Measurements from ENCODE around the gene JADE2.
"Not testable (repeated sequence)": the region's sequence is repeated elsewhere in the genome, so short reads cannot be mapped to it uniquely, and the experiment has no call there.

The JADE2 gene

GRCh38 chr5:134508521-134509195 lies 16.8 kb upstream of the JADE2 start:
- Histone ChIP-seq H3K27ac (ENCODE audit: insufficient read depth, low read depth, low read length, poor library complexity, severe bottlenecking) (no peak overlapping the region), H3K36me3 (ENCODE audit: control insufficient read depth, insufficient read depth, low read length) (no peaks in the 10 kb centered on the region), H3K4me1 (ENCODE audit: control insufficient read depth, insufficient read depth, low read length) (peaks cover 13% of the 10 kb centered on the region), H3K4me3 (ENCODE audit: insufficient read depth, low read depth, low read length) (no peak overlapping the region), H3K9me3 (ENCODE audit: control insufficient read depth, low read length) (no peaks in the 10 kb centered on the region), H3K27me3 (ENCODE audit: control insufficient read depth, insufficient read depth, low read length, poor library complexity, severe bottlenecking) (no peaks in the 10 kb centered on the region)
- 92 to 93% methylated on average over 8 of the region's 8 CpGs for WGBS, 2 experiments

GRCh38 chr5:134509308-134510040 lies 16.0 kb upstream of the JADE2 start:
- Histone ChIP-seq H3K27me3 (ENCODE audit: control insufficient read depth, insufficient read depth, low read length, poor library complexity, severe bottlenecking) (no peaks in the 10 kb centered on the region), H3K36me3 (ENCODE audit: control insufficient read depth, insufficient read depth, low read length) (no peaks in the 10 kb centered on the region), H3K27ac (ENCODE audit: insufficient read depth, low read depth, low read length, poor library complexity, severe bottlenecking) (no peak overlapping the region), H3K9me3 (ENCODE audit: control insufficient read depth, low read length) (no peaks in the 10 kb centered on the region), H3K4me1 (ENCODE audit: control insufficient read depth, insufficient read depth, low read length) (peaks cover 12% of the 10 kb centered on the region), H3K4me3 (ENCODE audit: insufficient read depth, low read depth, low read length) (no peak overlapping the region)
- WGBS, 2 experiments: 89 to 92% methylated on average over 13 of the region's 13 CpGs

GRCh38 chr5:134510970-134511795 lies 14.3 kb upstream of the JADE2 start:
- 69 to 73% methylated on average over 9 of the region's 9 CpGs for WGBS, 2 experiments
- H3K36me3 ChIP-seq (ENCODE audit: control insufficient read depth, insufficient read depth, low read length): no peaks in the 10 kb centered on the region
- H3K4me3 ChIP-seq (ENCODE audit: insufficient read depth, low read depth, low read length): no peak overlapping the region
- no peaks in the 10 kb centered on the region for H3K27me3 ChIP-seq (ENCODE audit: control insufficient read depth, insufficient read depth, low read length, poor library complexity, severe bottlenecking)
- no peak overlapping the region for H3K27ac ChIP-seq (ENCODE audit: insufficient read depth, low read depth, low read length, poor library complexity, severe bottlenecking)
- peaks cover 7% of the 10 kb centered on the region for H3K4me1 ChIP-seq (ENCODE audit: control insufficient read depth, insufficient read depth, low read length)
- H3K9me3 ChIP-seq (ENCODE audit: control insufficient read depth, low read length): no peaks in the 10 kb centered on the region

GRCh38 chr5:134511796-134512660 lies 13.4 kb upstream of the JADE2 start:
- Histone ChIP-seq H3K27me3 (ENCODE audit: control insufficient read depth, insufficient read depth, low read length, poor library complexity, severe bottlenecking) (no peaks in the 10 kb centered on the region), H3K27ac (ENCODE audit: insufficient read depth, low read depth, low read length, poor library complexity, severe bottlenecking) (no peak overlapping the region), H3K9me3 (ENCODE audit: control insufficient read depth, low read length) (no peaks in the 10 kb centered on the region), H3K4me1 (ENCODE audit: control insufficient read depth, insufficient read depth, low read length) (no peaks in the 10 kb centered on the region), H3K4me3 (ENCODE audit: insufficient read depth, low read depth, low read length) (no peak overlapping the region), H3K36me3 (ENCODE audit: control insufficient read depth, insufficient read depth, low read length) (no peaks in the 10 kb centered on the region)
- WGBS, 2 experiments: 65 to 67% methylated on average over 7 of the region's 7 CpGs

GRCh38 chr5:134512661-134512999 lies 12.8 kb upstream of the JADE2 start:
- H3K9me3 ChIP-seq (ENCODE audit: control insufficient read depth, low read length): no peaks in the 10 kb centered on the region
- H3K4me3 ChIP-seq (ENCODE audit: insufficient read depth, low read depth, low read length): no peak overlapping the region
- no peaks in the 10 kb centered on the region for H3K36me3 ChIP-seq (ENCODE audit: control insufficient read depth, insufficient read depth, low read length)
- 81 to 86% methylated on average over 3 to 4 of the region's 5 CpGs for WGBS, 2 experiments
- H3K4me1 ChIP-seq (ENCODE audit: control insufficient read depth, insufficient read depth, low read length): no peaks in the 10 kb centered on the region
- H3K27ac ChIP-seq (ENCODE audit: insufficient read depth, low read depth, low read length, poor library complexity, severe bottlenecking): no peak overlapping the region
- H3K27me3 ChIP-seq (ENCODE audit: control insufficient read depth, insufficient read depth, low read length, poor library complexity, severe bottlenecking): no peaks in the 10 kb centered on the region

GRCh38 chr5:134515801-134516200 lies 9.7 kb upstream of the JADE2 start:
- no peaks in the 10 kb centered on the region for H3K27me3 ChIP-seq (ENCODE audit: control insufficient read depth, insufficient read depth, low read length, poor library complexity, severe bottlenecking)
- H3K9me3 ChIP-seq (ENCODE audit: control insufficient read depth, low read length): no peaks in the 10 kb centered on the region
- no peaks in the 10 kb centered on the region for H3K36me3 ChIP-seq (ENCODE audit: control insufficient read depth, insufficient read depth, low read length)
- no peak overlapping the region for H3K4me3 ChIP-seq (ENCODE audit: insufficient read depth, low read depth, low read length)
- WGBS, 2 experiments: 92 to 93% methylated on average over 5 of the region's 5 CpGs
- H3K4me1 ChIP-seq (ENCODE audit: control insufficient read depth, insufficient read depth, low read length): no peaks in the 10 kb centered on the region
- H3K27ac ChIP-seq (ENCODE audit: insufficient read depth, low read depth, low read length, poor library complexity, severe bottlenecking): no peak overlapping the region

- not testable (repeated sequence) for H3K4me1 ChIP-seq (ENCODE audit: control insufficient read depth, insufficient read depth, low read length); H3K9me3 ChIP-seq (ENCODE audit: control insufficient read depth, low read length); H3K27ac ChIP-seq (ENCODE audit: insufficient read depth, low read depth, low read length, poor library complexity, severe bottlenecking); H3K36me3 ChIP-seq (ENCODE audit: control insufficient read depth, insufficient read depth, low read length); H3K4me3 ChIP-seq (ENCODE audit: insufficient read depth, low read depth, low read length); H3K27me3 ChIP-seq (ENCODE audit: control insufficient read depth, insufficient read depth, low read length, poor library complexity, severe bottlenecking)
- WGBS, 2 experiments: 78 to 86% methylated on average over 8 of the region's 8 CpGs
Observed at GRCh38 chr5:134516984-134517383, 8.5 kb upstream of the JADE2 start.

GRCh38 chr5:134517553-134517952 lies 7.9 kb upstream of the JADE2 start:
- peaks cover 4% of the 10 kb centered on the region for H3K27me3 ChIP-seq (ENCODE audit: control insufficient read depth, insufficient read depth, low read length, poor library complexity, severe bottlenecking)
- WGBS, 2 experiments: 95% methylated on average over 5 of the region's 5 CpGs
- no peaks in the 10 kb centered on the region for H3K9me3 ChIP-seq (ENCODE audit: control insufficient read depth, low read length)
- no peak overlapping the region for H3K4me3 ChIP-seq (ENCODE audit: insufficient read depth, low read depth, low read length)
- no peaks in the 10 kb centered on the region for H3K4me1 ChIP-seq (ENCODE audit: control insufficient read depth, insufficient read depth, low read length)
- H3K36me3 ChIP-seq (ENCODE audit: control insufficient read depth, insufficient read depth, low read length): no peaks in the 10 kb centered on the region
- no peak overlapping the region for H3K27ac ChIP-seq (ENCODE audit: insufficient read depth, low read depth, low read length, poor library complexity, severe bottlenecking)

GRCh38 chr5:134519989-134520388 lies 5.5 kb upstream of the JADE2 start:
- H3K27me3 ChIP-seq (ENCODE audit: control insufficient read depth, insufficient read depth, low read length, poor library complexity, severe bottlenecking): peaks cover 28% of the 10 kb centered on the region
- 92 to 95% methylated on average over 1 to 2 of the region's 2 CpGs for WGBS, 2 experiments
- H3K4me3 ChIP-seq (ENCODE audit: insufficient read depth, low read depth, low read length): no peak overlapping the region
- peaks cover 6% of the 10 kb centered on the region for H3K4me1 ChIP-seq (ENCODE audit: control insufficient read depth, insufficient read depth, low read length)
- no peaks in the 10 kb centered on the region for H3K36me3 ChIP-seq (ENCODE audit: control insufficient read depth, insufficient read depth, low read length)
- no peak overlapping the region for H3K27ac ChIP-seq (ENCODE audit: insufficient read depth, low read depth, low read length, poor library complexity, severe bottlenecking)
- H3K9me3 ChIP-seq (ENCODE audit: control insufficient read depth, low read length): no peaks in the 10 kb centered on the region
